H9 (cell line): ENCODE measurements around the gene STARD8. TPM values are rescaled to one million over a fixed set of nuclear protein-coding genes. Genes with fewer than 3 reads are reported as not detected.

Experiments used
- DNase-seq: peaks from one replicate; pipeline ENCODE4 v3.0.0-alpha.2; 2017
- H2AFZ ChIP-seq: one replicate; pipeline ENCODE4 v1.6.1; 2013; ENCODE audit warnings: mild to moderate bottlenecking, low read length, control low read depth, moderate library complexity
- H2AK5ac ChIP-seq: 2 replicates; pipeline ENCODE4 v1.6.1; 2013; ENCODE audit warnings: low read length, control low read depth, mixed read lengths; ENCODE audit not compliant: insufficient read length
- H2BK120ac ChIP-seq: one replicate; pipeline ENCODE4 v1.6.1; 2013; ENCODE audit warnings: low read depth, mild to moderate bottlenecking, low read length, control low read depth, inconsistent platforms; ENCODE audit not compliant: poor library complexity, severe bottlenecking
- H2BK12ac ChIP-seq: 2 replicates; pipeline ENCODE4 v1.6.1; 2013; ENCODE audit warnings: low read length, control low read depth, mixed read lengths, low read depth; ENCODE audit not compliant: insufficient read length
- H2BK15ac ChIP-seq: 2 replicates; pipeline ENCODE4 v1.6.1; 2013; ENCODE audit warnings: low read depth, low read length, control low read depth
- H2BK20ac ChIP-seq: one replicate; pipeline ENCODE4 v1.6.1; 2013; ENCODE audit warnings: low read depth, mild to moderate bottlenecking, low read length, control low read depth, inconsistent platforms; ENCODE audit not compliant: poor library complexity, severe bottlenecking
- H2BK5ac ChIP-seq: 2 replicates; pipeline ENCODE4 v1.6.1; 2013; ENCODE audit warnings: low read length, control low read depth, mixed read lengths; ENCODE audit not compliant: insufficient read length
- H3K14ac ChIP-seq: 2 replicates; pipeline ENCODE4 v1.6.1; 2013; ENCODE audit warnings: low read length, control low read depth; ENCODE audit not compliant: insufficient read depth
- H3K18ac ChIP-seq: 2 replicates; pipeline ENCODE4 v1.6.1; 2013; ENCODE audit warnings: low read depth, mild to moderate bottlenecking, mixed read lengths, low read length, control low read depth; ENCODE audit not compliant: insufficient read length
- H3K23ac ChIP-seq: 2 replicates; pipeline ENCODE4 v1.6.1; 2013; ENCODE audit warnings: low read length, control low read depth, mixed read lengths, low read depth; ENCODE audit not compliant: insufficient read length
- H3K23me2 ChIP-seq: 2 replicates; pipeline ENCODE4 v1.6.1; 2013; ENCODE audit warnings: low read depth, mild to moderate bottlenecking, mixed read lengths, low read length, control low read depth; ENCODE audit not compliant: insufficient read length, poor library complexity, severe bottlenecking
- H3K27ac ChIP-seq: 2 replicates; pipeline ENCODE4 v1.5.1; 2013; ENCODE audit warnings: low read length, control low read depth, mixed read lengths, low read depth; ENCODE audit not compliant: insufficient read length
- H3K27me3 ChIP-seq: 2 replicates; pipeline ENCODE4 v1.6.1; 2013; ENCODE audit warnings: low read length, control low read depth, inconsistent platforms; ENCODE audit not compliant: insufficient read depth
- H3K4ac ChIP-seq: 2 replicates; pipeline ENCODE4 v1.6.1; 2013; ENCODE audit warnings: low read depth, mild to moderate bottlenecking, control low read depth, inconsistent platforms, low read length, moderate library complexity
- H3K4me1 ChIP-seq: 2 replicates; pipeline ENCODE4 v1.6.1; 2013; ENCODE audit warnings: low read length, control low read depth, inconsistent platforms; ENCODE audit not compliant: insufficient read depth
- H3K4me2 ChIP-seq: 2 replicates; pipeline ENCODE4 v1.6.1; 2013; ENCODE audit warnings: low read length, control low read depth, mixed read lengths; ENCODE audit not compliant: insufficient read length, insufficient read depth
- H3K56ac ChIP-seq: 2 replicates; pipeline ENCODE4 v1.6.1; 2013; ENCODE audit warnings: low read depth, mild to moderate bottlenecking, mixed read lengths, low read length, control low read depth; ENCODE audit not compliant: insufficient read length
- H3K79me1 ChIP-seq: 2 replicates; pipeline ENCODE4 v1.6.1; 2013; ENCODE audit warnings: low read depth, mild to moderate bottlenecking, moderate library complexity, low read length, control low read depth, inconsistent platforms; ENCODE audit not compliant: insufficient read depth, poor library complexity, severe bottlenecking
- H3K79me2 ChIP-seq: 2 replicates; pipeline ENCODE4 v1.6.1; 2013; ENCODE audit warnings: low read length, control low read depth, inconsistent platforms; ENCODE audit not compliant: insufficient read depth
- H3K9ac ChIP-seq: 2 replicates; pipeline ENCODE4 v1.6.1; 2013; ENCODE audit warnings: low read length, control low read depth, mixed read lengths; ENCODE audit not compliant: insufficient read length; ENCODE audit errors: extremely low read depth
- H3K9me3 ChIP-seq: one replicate; pipeline ENCODE4 v1.6.1; 2013; ENCODE audit warnings: low read depth, low read length, inconsistent platforms; ENCODE audit not compliant: control insufficient read depth
- H3T11ph ChIP-seq: one replicate; pipeline ENCODE4 v1.6.1; 2013; ENCODE audit warnings: mild to moderate bottlenecking, low read length, control low read depth, inconsistent platforms
- H4K20me1 ChIP-seq: one replicate; pipeline ENCODE4 v1.6.1; 2013; ENCODE audit not compliant: control insufficient read depth, insufficient read length, insufficient read depth
- H4K5ac ChIP-seq: 2 replicates; pipeline ENCODE4 v1.6.1; 2013; ENCODE audit warnings: low read depth, mild to moderate bottlenecking, mixed read lengths, low read length, control low read depth; ENCODE audit not compliant: insufficient read length
- H4K8ac ChIP-seq: replicated peaks from 2 replicates; pipeline ENCODE4 v1.6.1; 2013; ENCODE audit warnings: low read length, control low read depth, mixed read lengths, low read depth; ENCODE audit not compliant: insufficient read length
- H4K91ac ChIP-seq: 2 replicates; pipeline ENCODE4 v1.6.1; 2013; ENCODE audit warnings: low read depth, mild to moderate bottlenecking, moderate library complexity, mixed read lengths, low read length, control low read depth; ENCODE audit not compliant: insufficient read length
- H3K27ac Mint-ChIP-seq, 3 experiments: 2 replicates in 2 of 3; 3 replicates in 1 of 3; pipeline ENCODE4 v1.8.0; 2020 to 2021; ENCODE audit warnings: mixed read lengths in 3 of 3, mild to moderate bottlenecking in 1 of 3, moderate library complexity in 1 of 3
- H3K27me3 Mint-ChIP-seq: 2 replicates; pipeline ENCODE4 v1.8.0; 2021; ENCODE audit warnings: low read depth, mild to moderate bottlenecking, moderate library complexity, mixed read lengths
- H3K36me3 Mint-ChIP-seq, 3 experiments: 2 replicates in 2 of 3; 3 replicates in 1 of 3; pipeline ENCODE4 v1.8.0; 2020 to 2021; ENCODE audit warnings: low read depth in 3 of 3, mixed read lengths in 3 of 3; ENCODE audit not compliant: insufficient read depth in 1 of 3
- H3K4me1 Mint-ChIP-seq, 2 experiments: 2 replicates each; pipeline ENCODE4 v1.8.0; 2020; ENCODE audit warnings: mixed read lengths in 2 of 2
- H3K4me3 Mint-ChIP-seq, 2 experiments: 2 replicates in 1 of 2; 3 replicates in 1 of 2; pipeline ENCODE4 v1.8.0; 2020 to 2021; ENCODE audit warnings: mild to moderate bottlenecking in 2 of 2, mixed read lengths in 2 of 2, moderate library complexity in 1 of 2
- H3K9me3 Mint-ChIP-seq, 2 experiments: 2 replicates in 1 of 2; 3 replicates in 1 of 2; pipeline ENCODE4 v1.8.0; 2020; ENCODE audit warnings: mild to moderate bottlenecking in 2 of 2, mixed read lengths in 2 of 2, moderate library complexity in 1 of 2
- CTCF ChIP-seq: fragments of 200-600 bp; sonication (generic); conservative IDR thresholded peaks from 3 replicates; pipeline ENCODE4 v1.8.0; 2021; ENCODE audit warnings: antibody characterized with exemption, mild to moderate bottlenecking
- WGBS: extraction: QIAGEN DNeasy Blood & Tissue Kit; methylation state at CpG from one replicate; pipeline ENCODE4 v1.1.7; 2013; ENCODE audit warnings: missing lambda C conversion rate, low lambda C conversion rate, mixed read lengths; ENCODE audit not compliant: insufficient read length; ENCODE audit errors: extremely low coverage; 5-methylcytosine and 5-hydroxymethylcytosine counted together
- total RNA-seq: library from RNA; stranded (reverse); gene quantifications from 2 replicates; pipeline ENCODE4 v1.2.1, GENCODE V29; 2021

The STARD8 gene
- total RNA-seq, 1 experiment from 2014 or later = 0.52 TPM

- Histone ChIP-seq H4K91ac (no peak overlapping the region), H4K5ac (no peak overlapping the region), H3K9me3 (peaks cover 45% of the 10 kb centered on the region), H2AK5ac (no peak overlapping the region), H3K14ac (no peak overlapping the region), H3K4me2 (no peak overlapping the region), H4K20me1 (no peaks in the 10 kb centered on the region), H2BK120ac (no peak overlapping the region), H3T11ph (no peak overlapping the region), H3K18ac (no peak overlapping the region), H3K79me1 (no peaks in the 10 kb centered on the region), H2BK5ac (no peak overlapping the region), H2BK12ac (no peak overlapping the region), H3K27me3 (no peaks in the 10 kb centered on the region), H3K4me1 (no peaks in the 10 kb centered on the region), H3K23me2 (no peaks in the 10 kb centered on the region), H3K23ac (no peak overlapping the region), H4K8ac (no peak overlapping the region), H2BK15ac (no peak overlapping the region), H3K4ac (no peak overlapping the region), H3K9ac (no peak overlapping the region), H3K56ac (no peak overlapping the region), H2BK20ac (no peak overlapping the region), H3K27ac (no peak overlapping the region), H2AFZ (no peak overlapping the region), H3K79me2 (no peaks in the 10 kb centered on the region)
- no peak for DNase-seq
- H3K4me3 Mint-ChIP-seq = no peak overlapping the region
- peaks cover 7 to 11% of the 10 kb centered on the region in 2 experiments; a peak in 3 of 4 replicates for H3K4me1 Mint-ChIP-seq
- peaks cover 78 to 80% of the 10 kb centered on the region in 2 experiments for H3K9me3 Mint-ChIP-seq
- no CpG with 5 or more reads among the region's 5 CpGs for WGBS
- H3K36me3 Mint-ChIP-seq = 0 out of 7 replicates have a peak, but pooled peaks cover 0 to 4% (median 0%) of the 10 kb centered on the region in 3 experiments
- no peaks in the 10 kb centered on the region for H3K27me3 Mint-ChIP-seq
- TF ChIP-seq CTCF = no peak
- H3K27ac Mint-ChIP-seq = no peak overlapping the region
Observed at GRCh38 chrX:68666580-68666979, 19.1 kb downstream of the STARD8 start.
